Stimulated activated CD4-positive, alpha-beta T cell treated with anti-CD3 and anti-CD28 coated beads, Interleukin-2, amount 100 ng/mL, for 24 hours (primary cell): ENCODE data around the gene OR1S1.
"Not testable (repeated sequence)": the region's sequence is repeated elsewhere in the genome, so short reads cannot be mapped to it uniquely, and the experiment has no call there.

Experiments used
- DNase-seq, 2 donors: peaks; one replicate each; pipeline ENCODE4 v3.0.0-alpha.2; 2020

Gene OR1S1

DNA sequence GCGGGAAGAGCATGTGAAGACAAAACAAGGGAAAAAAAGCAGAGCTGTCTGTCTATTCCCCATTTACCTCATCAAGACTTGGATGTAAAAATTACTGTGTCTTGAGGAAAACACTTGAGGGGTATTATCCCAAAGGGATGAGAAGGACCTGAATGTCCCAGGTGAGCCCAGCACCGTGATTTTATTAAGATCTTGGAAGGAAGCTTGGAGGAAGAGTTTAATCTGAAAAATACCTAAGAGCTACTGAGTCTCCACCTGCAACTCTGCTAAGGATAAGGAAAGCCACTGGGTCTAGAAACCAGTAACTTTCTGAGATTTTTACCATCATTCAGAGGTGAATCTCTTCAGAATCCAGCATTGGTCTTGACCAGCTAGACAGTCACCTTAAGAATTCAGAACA lies at the start of gene OR1S1:
Gene OR1S1 (plus strand): TSS at position 301 of the 400 bp plus-strand sequence.
- not testable (repeated sequence) for DNase-seq

DNA sequence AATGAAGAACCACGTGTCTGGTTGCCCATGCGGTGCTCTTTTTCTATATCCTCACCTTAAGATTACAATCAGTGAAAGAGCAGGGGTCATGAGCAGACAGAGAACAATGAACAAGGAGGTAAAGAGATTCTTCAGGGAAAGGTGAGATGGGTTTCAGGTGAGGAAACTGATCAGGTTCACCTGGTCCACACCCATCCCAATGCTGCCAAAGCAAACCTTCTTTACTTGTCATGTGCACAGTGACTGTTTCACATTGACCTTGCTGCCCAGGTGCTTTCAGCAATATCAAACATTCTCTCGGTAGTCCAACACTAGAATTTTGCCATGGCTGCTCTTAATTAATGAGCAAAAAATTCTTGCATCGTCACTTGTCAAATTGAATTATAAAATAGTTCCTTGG lies 48.1 kb upstream of the OR1S1 start:
- DNase-seq = no peak

- DNase-seq = no peak
These were observed 47.5 kb upstream of the OR1S1 start for GRCh38 chr11:58164990-58165389.

DNA sequence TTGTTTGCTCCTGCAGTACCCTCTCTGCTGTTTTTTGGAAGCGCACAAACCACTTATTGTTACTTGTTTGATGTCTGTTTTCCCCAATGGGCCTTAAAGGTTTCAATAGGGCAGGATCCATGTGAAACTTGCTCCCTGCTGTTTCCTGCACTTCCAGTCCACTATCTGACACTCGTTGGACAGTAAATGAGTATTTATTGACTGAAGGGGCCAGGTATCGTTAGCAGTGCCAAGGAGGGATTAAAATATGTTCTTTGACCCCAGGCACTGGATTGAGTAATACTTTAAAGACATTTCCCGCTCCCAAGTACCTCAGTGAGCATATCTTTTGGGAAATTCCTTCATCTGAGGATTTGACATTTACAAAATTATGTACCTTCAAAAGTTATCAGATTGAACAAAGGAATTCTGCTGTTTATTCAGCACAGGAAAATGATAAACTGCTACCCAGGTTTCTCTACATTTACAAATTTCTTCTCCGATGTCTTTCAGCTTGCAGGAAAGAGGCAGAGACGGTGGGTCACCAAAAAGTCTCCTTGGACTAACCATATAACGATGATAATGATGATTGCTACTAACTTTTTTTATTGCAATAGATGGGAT lies 46.9 kb upstream of the OR1S1 start:
- no peak for DNase-seq

GRCh38 chr11:58177409-58178054 lies 35.0 kb upstream of the OR1S1 start:
- DNase-seq = no peak

DNA sequence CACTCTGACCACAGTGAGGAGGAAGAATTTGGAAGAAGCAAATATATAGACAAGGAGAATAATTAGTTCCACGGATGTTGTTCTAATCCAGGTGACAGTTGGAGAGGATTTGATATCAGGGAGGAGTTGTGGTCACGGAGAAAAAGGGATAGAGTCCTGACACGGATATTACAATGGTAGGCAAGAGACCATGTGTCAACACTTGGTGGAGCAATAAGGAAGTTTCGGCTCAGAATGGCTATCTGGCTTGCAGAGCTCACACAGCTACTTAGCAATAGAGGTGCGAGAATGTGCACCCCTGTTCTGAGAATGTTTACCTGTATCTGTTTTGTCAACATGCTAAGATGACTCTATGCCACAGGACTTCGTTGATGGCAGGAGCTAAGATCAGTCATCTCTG lies 34.1 kb upstream of the OR1S1 start:
- DNase-seq = no peak

GRCh38 chr11:58179648-58180047 lies 32.9 kb upstream of the OR1S1 start:
- no peak for DNase-seq

DNA sequence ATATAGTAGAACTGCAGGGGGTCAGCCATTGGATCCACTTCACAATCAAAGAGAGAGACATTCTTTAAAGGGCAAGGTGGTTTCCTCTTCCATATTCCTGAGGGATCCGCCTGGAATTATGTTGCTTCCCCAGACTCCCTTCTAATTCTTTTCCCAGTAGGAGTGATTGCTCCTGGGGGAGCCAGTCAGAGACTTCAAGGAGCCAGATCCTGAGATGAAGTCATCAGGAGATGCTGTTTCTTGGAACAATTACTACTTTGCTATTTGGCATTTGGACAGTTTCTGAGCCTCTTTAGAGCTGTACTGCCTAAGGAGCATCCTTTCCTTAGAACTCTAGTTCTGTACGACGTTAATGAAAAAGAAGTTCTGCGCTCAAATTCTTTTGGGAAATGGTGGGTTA lies 25.6 kb upstream of the OR1S1 start:
- no peak for DNase-seq

DNA sequence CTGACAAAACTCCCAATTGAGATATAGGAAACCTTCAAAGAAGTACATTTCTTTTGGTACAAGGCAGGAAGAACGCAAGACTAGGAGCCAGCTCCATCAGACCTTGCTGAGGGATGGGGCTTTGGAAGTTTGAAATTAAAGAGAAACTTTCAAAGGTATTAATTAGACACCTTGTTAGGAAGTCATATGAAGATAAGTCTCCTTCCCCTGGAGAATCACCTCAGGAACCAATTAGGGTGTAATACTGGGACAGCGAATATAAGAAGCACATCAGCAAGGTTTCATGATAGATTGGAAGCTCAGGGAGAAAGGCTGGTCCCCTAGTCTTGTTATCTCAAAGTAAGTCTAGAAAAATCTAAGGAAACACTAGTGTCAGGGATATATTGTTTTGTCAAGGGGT lies 23.8 kb upstream of the OR1S1 start, which contains the start of gene OR9Q2:
Gene OR9Q2 (plus strand): TSS at position 301 of the 400 bp plus-strand sequence. CDS start 1,421 bp downstream, outside the sequence.
- DNase-seq = no peak

GRCh38 chr11:58192229-58192628 lies 20.3 kb upstream of the OR1S1 start:
- no peak for DNase-seq

DNA sequence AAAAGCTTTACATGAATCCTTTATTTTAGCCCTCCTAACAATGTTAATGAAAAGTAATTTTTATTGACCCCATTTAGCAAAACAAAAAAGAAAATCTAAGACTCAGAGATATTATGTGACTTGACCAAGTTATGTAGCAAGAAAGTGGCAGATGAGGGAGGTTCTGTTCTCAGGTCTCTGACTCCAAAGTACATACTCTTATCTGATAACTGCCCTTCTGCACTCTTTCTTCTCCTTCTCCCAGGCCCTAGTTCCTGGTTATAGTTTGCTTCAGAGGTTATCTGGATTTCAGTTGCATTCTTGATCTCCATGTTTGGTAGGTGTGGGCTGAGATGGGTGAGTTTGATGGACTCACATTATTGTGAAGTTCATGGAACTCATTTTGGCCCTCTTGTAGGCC lies 19.1 kb upstream of the OR1S1 start:
- no peak for DNase-seq

- no peak for DNase-seq
These were observed 16.6 kb upstream of the OR1S1 start for GRCh38 chr11:58195939-58196338.

DNA sequence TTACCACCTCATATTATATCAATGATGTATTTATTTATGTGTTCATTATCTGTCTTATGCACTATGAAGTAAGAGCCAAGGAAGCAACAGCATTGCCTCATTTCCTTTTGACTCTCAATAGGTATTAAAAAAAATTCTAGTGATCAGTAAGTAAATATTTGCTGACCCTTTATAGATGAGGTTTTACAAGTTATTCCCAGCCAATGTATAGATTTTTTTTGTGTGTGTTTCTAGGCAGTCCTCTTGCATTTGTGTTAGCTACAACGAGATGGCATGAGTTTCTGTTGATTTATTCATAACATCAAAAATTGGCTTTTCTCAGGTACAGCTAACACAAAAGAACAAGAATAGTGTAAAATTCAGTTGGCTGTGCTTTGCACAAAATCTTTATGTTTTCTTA lies 13.2 kb upstream of the OR1S1 start:
- no peak for DNase-seq

- no peak for DNase-seq
These were observed 8.5 kb upstream of the OR1S1 start, which contains the start of gene OR1S2 for GRCh38 chr11:58204042-58204441. TSS of gene OR1S2 (minus strand) at chr11:58204142. CDS start at chr11:58204142, 0 bp downstream.

DNA sequence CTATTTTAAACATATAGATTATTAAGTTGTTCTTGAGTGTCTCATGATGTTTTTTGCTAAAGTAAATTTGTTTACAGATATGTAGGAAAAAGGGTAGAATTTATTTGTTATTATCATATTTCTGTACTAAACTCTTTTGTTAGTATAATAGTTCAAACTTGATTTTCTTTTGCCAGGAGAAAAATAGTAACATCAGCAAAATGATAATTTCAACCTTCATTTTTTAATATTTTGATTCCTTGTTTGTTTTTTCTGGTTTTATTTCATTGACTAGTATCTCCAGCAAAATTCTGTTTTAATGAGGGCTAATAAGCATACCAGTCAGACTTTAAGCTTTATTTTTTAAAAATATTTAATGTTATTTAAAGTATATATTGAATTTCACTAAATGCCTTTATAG lies 4.0 kb downstream of the OR1S1 start:
- DNase-seq = no peak

GRCh38 chr11:58222721-58223120 lies 10.2 kb downstream of the OR1S1 start:
- DNase-seq = no peak

GRCh38 chr11:58227956-58228615 lies 15.6 kb downstream of the OR1S1 start:
- DNase-seq = no peak

DNA sequence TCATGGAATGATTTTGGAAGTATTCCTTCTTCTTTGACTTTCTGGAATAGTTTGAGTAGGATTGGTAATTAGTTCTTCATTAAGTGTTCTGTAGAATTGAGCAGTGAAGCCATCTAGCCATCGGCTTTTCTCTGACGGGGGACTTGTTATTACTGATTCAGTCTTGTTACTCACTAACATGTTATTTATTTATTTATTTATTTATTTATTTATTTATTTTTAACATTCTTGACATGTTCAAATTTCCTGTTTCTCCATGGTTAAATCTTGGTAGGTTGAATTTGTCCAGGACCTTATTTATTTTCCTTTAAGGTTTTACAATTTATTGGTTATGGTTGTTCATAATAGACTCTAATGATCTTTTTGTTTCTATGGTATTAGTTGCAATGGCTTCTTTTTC lies 31.4 kb downstream of the OR1S1 start:
- no peak for DNase-seq

DNA sequence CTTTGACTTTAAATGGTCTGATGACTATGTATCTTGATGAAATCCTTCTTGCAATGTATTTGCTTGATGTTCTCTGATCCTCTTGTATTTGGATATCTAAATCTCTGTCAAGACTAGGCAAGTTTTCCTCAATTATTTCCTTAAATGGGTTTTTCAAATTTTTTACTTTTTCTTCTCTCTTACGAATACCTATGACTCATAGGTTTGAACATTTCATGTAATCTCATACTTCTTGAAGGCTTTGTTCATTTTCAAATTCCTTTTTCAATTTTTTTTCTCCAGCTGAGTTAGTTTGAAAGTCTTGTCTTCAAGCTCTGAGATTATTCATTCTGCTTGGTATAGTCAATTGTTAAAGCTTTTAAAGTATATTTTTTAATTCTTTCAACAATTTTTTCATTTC lies 42.4 kb downstream of the OR1S1 start:
- no peak for DNase-seq

DNA sequence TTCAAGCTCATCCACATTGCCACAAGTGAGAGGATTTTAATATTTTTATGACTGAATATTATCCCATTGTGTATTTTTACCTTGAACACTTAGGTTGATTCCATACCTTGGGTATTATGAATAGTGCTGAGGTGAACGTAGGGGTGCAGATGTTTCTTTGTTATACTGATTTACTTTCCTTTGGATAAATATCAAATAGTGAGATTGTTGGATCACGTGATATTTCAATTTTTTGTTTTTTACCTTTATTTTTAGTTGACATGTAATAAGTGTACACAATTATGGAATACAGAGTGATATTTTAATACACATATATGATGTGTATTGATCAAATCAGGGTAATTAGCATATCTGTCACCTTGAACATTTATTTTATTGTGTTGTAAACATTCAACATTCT lies 47.5 kb downstream of the OR1S1 start:
- DNase-seq = no peak
